ENCODE data around the gene ASPHD1.
"Not testable (repeated sequence)": the region's sequence is repeated elsewhere in the genome, so short reads cannot be mapped to it uniquely, and the experiment has no call there.

The ASPHD1 gene

GRCh38 chr16:29878172-29878571 lies 22.1 kb upstream of the ASPHD1 start:
- DNase-seq: no peak

GRCh38 chr16:29881050-29881449 lies 19.2 kb upstream of the ASPHD1 start:
- DNase-seq: no peak

GRCh38 chr16:29883987-29884386 lies 16.3 kb upstream of the ASPHD1 start:
- no peak for DNase-seq

- not testable (repeated sequence) for DNase-seq
Measured at GRCh38 chr16:29889372-29889771, 10.9 kb upstream of the ASPHD1 start.

GRCh38 chr16:29891525-29892457 lies 8.5 kb upstream of the ASPHD1 start:
- no peak for DNase-seq

GRCh38 chr16:29892458-29892813 lies 7.9 kb upstream of the ASPHD1 start:
- DNase-seq: no peak

- no peak for DNase-seq
Measured at GRCh38 chr16:29893553-29893952, 6.7 kb upstream of the ASPHD1 start.

- no peak for DNase-seq
Measured at GRCh38 chr16:29894352-29894751, 5.9 kb upstream of the ASPHD1 start.

GRCh38 chr16:29896841-29897240 lies 3.4 kb upstream of the ASPHD1 start:
- DNase-seq: no peak

GRCh38 chr16:29897333-29897732 lies 3.0 kb upstream of the ASPHD1 start:
- DNase-seq: no peak

GRCh38 chr16:29898135-29898803 lies 2.0 kb upstream of the ASPHD1 start:
- DNase-seq: no peak

- no peak for DNase-seq
Measured at GRCh38 chr16:29898804-29899515, 1.3 kb upstream of the ASPHD1 start.

GRCh38 chr16:29899516-29900101 lies 679 bp upstream of the ASPHD1 start, which contains the start of gene SEZ6L2:
TSS of gene SEZ6L2 (minus strand) at chr16:29899550. CDS start at chr16:29899019, 531 bp downstream.
- DNase-seq: no peak

- no peak for DNase-seq
Measured at GRCh38 chr16:29900888-29901606, 759 bp downstream of the ASPHD1 start.

- DNase-seq: no peak
Measured at GRCh38 chr16:29901607-29901945, 1.3 kb downstream of the ASPHD1 start.

- DNase-seq: no peak
Measured at GRCh38 chr16:29903590-29903989, 3.3 kb downstream of the ASPHD1 start.

GRCh38 chr16:29904947-29905346 lies 4.7 kb downstream of the ASPHD1 start:
- DNase-seq: no peak

- no peak for DNase-seq
Measured at GRCh38 chr16:29905668-29906067, 5.4 kb downstream of the ASPHD1 start.

GRCh38 chr16:29906520-29907244 lies 6.4 kb downstream of the ASPHD1 start:
- no peak for DNase-seq

GRCh38 chr16:29907973-29908372 lies 7.7 kb downstream of the ASPHD1 start:
- no peak for DNase-seq

GRCh38 chr16:29908719-29909220 lies 8.5 kb downstream of the ASPHD1 start:
- no peak for DNase-seq

- DNase-seq: no peak
Measured at GRCh38 chr16:29909391-29909790, 9.1 kb downstream of the ASPHD1 start.

All from CD4-positive, alpha-beta T cell treated with Interleukin-10 for 1 hour (primary cell).